Gastroesophageal sphincter (tissue), 4 donors: ENCODE measurements around the gene MRGPRE. TPM values are rescaled to one million over a fixed set of nuclear protein-coding genes. Genes with fewer than 3 reads are reported as not detected.

Source experiments
- ATAC-seq: fragments of 150-250 bp; one replicate; pipeline ENCODE4 v1.9.1; 2016; ENCODE audit warnings: mild to moderate bottlenecking, moderate library complexity
- H3K27ac ChIP-seq, 4 donors: fragments of 200-600 bp; sonication (generic) in 3 of 4; 1 replicate in 3 of 4; 2 replicates in 1 of 4; pipeline ENCODE4 v1.5.1; 2016 to 2019
- H3K27me3 ChIP-seq: fragments of 200-600 bp; sonication (generic); one replicate; pipeline ENCODE4 v1.5.1; 2019
- H3K36me3 ChIP-seq, 2 donors: fragments of 200-600 bp; sonication (generic); one replicate each; pipeline ENCODE4 v1.5.1; 2019; ENCODE audit warnings: control low read depth in 1 of 2
- H3K4me1 ChIP-seq, 3 donors: fragments of 200-600 bp; sonication (generic); 1 replicate in 2 of 3; 2 replicates in 1 of 3; pipeline ENCODE4 v1.5.1; 2016 to 2019; ENCODE audit warnings: control low read depth in 2 of 3
- H3K4me3 ChIP-seq, 2 donors: fragments of 200-600 bp; sonication (generic); one replicate each; pipeline ENCODE4 v1.5.1; 2019; ENCODE audit warnings: mild to moderate bottlenecking in 1 of 2, moderate library complexity in 1 of 2
- H3K9me3 ChIP-seq, 3 donors: fragments of 200-600 bp; sonication (generic); one replicate each; pipeline ENCODE4 v1.5.1; 2017 to 2019; ENCODE audit warnings: control low read depth in 2 of 3
- CTCF ChIP-seq, 4 experiments: fragments of 200-600 bp in 2 of 4; fragments of 450-650 bp in 2 of 4; sonication (generic) in 1 of 4; IDR thresholded peaks; one replicate each; pipeline ENCODE4 v1.5.1; 2017 to 2019; ENCODE audit warnings: antibody characterized with exemption in 4 of 4, mild to moderate bottlenecking in 2 of 4, moderate library complexity in 2 of 4
- EP300 ChIP-seq: sonication (generic); formaldehyde crosslinking; IDR thresholded peaks from one replicate; pipeline ENCODE4 v1.6.1; 2017; ENCODE audit warnings: antibody characterized with exemption, mild to moderate bottlenecking
- POLR2A ChIP-seq, 2 donors: fragments of 450-650 bp; IDR thresholded peaks; one replicate each; pipeline ENCODE4 v1.6.1; 2017; ENCODE audit warnings: antibody characterized with exemption in 2 of 2, mild to moderate bottlenecking in 2 of 2, moderate library complexity in 1 of 2
- POLR2AphosphoS5 ChIP-seq: sonication (generic); formaldehyde crosslinking; IDR thresholded peaks from one replicate; pipeline ENCODE4 v1.6.1; 2017; ENCODE audit warnings: antibody characterized with exemption
- WGBS, 2 donors: methylation state at CpG; one replicate each; pipeline ENCODE4 v1.1.5; 2018; ENCODE audit warnings: low coverage in 1 of 2; 5-methylcytosine and 5-hydroxymethylcytosine counted together
- total RNA-seq, 4 donors: library from RNA; depleted of rRNA; stranded (reverse); fragments of >200 nt; gene quantifications; one replicate each; pipeline ENCODE4 v1.1.0, GENCODE V29; 2016

The MRGPRE gene
- total RNA-seq, 4 donors from 2014 or later, result not detected

GRCh38 chr11:3193373-3194015, 38.7 kb downstream of the MRGPRE start:
- no peaks in the 10 kb centered on the region for H3K9me3 ChIP-seq
- H3K4me3 ChIP-seq, result no peak overlapping the region
- H3K36me3 ChIP-seq, result no peaks in the 10 kb centered on the region
- H3K27me3 ChIP-seq, result peaks cover 30% of the 10 kb centered on the region
- no peak for ATAC-seq
- WGBS, 2 donors, result 80 to 93% methylated on average over 3 to 7 of the region's 19 CpGs
- TF ChIP-seq POLR2AphosphoS5 (no peak), EP300 (no peak), POLR2A (IDR thresholded peaks at IDR 0.05) (no peak)
- H3K27ac ChIP-seq, result no peak overlapping the region
- H3K4me1 ChIP-seq, result no peaks in the 10 kb centered on the region

GRCh38 chr11:3192511-3193372, 39.5 kb downstream of the MRGPRE start:
- Histone ChIP-seq H3K27ac (no peak overlapping the region), H3K36me3 (no peaks in the 10 kb centered on the region), H3K4me1 (no peaks in the 10 kb centered on the region), H3K4me3 (no peak overlapping the region), H3K9me3 (no peaks in the 10 kb centered on the region), H3K27me3 (peaks cover 25% of the 10 kb centered on the region)
- WGBS, 2 donors, result 100% methylated on average over 3 to 4 of the region's 14 CpGs
- no peak for TF ChIP-seq POLR2A (IDR thresholded peaks at IDR 0.05)
- no peak for TF ChIP-seq EP300
- no peak for TF ChIP-seq POLR2AphosphoS5
- TF ChIP-seq CTCF (IDR thresholded peaks at IDR 0.05), result no peak
- no peak for ATAC-seq

- Histone ChIP-seq H3K36me3 (no peaks in the 10 kb centered on the region), H3K9me3 (no peaks in the 10 kb centered on the region), H3K4me3 (no peak overlapping the region), H3K27me3 (peaks cover 18% of the 10 kb centered on the region), H3K4me1 (no peaks in the 10 kb centered on the region), H3K27ac (no peak overlapping the region)
- WGBS, 2 donors, result 91 to 95% methylated on average over 10 to 11 of the region's 19 CpGs
- TF ChIP-seq EP300, result no peak
- no peak for ATAC-seq
These were observed 40.5 kb downstream of the MRGPRE start for GRCh38 chr11:3191586-3192324.

- Histone ChIP-seq H3K9me3 (no peaks in the 10 kb centered on the region), H3K4me1 (no peaks in the 10 kb centered on the region), H3K4me3 (no peak overlapping the region), H3K36me3 (no peaks in the 10 kb centered on the region), H3K27ac (no peak overlapping the region), H3K27me3 (peaks cover 8% of the 10 kb centered on the region)
- ATAC-seq, result no peak
- 80 to 100% methylated on average over 1 to 5 of the region's 6 CpGs for WGBS, 2 donors
- TF ChIP-seq POLR2AphosphoS5 (no peak), POLR2A (IDR thresholded peaks at IDR 0.05) (no peak), EP300 (no peak), CTCF (IDR thresholded peaks at IDR 0.05) (no peak)
These were observed 41.6 kb downstream of the MRGPRE start for GRCh38 chr11:3190600-3190999.

GRCh38 chr11:3189886-3190583, 42.2 kb downstream of the MRGPRE start:
- Histone ChIP-seq H3K36me3 (no peaks in the 10 kb centered on the region), H3K9me3 (no peaks in the 10 kb centered on the region), H3K4me3 (no peak overlapping the region), H3K27me3 (peaks cover 7% of the 10 kb centered on the region), H3K27ac (no peak overlapping the region), H3K4me1 (no peaks in the 10 kb centered on the region)
- WGBS, 2 donors, result 82 to 88% methylated on average over 6 to 8 of the region's 11 CpGs
- TF ChIP-seq POLR2A (IDR thresholded peaks at IDR 0.05) (no peak), CTCF (IDR thresholded peaks at IDR 0.05) (no peak), EP300 (no peak), POLR2AphosphoS5 (no peak)
- ATAC-seq, result no peak
